Vagina (tissue), 2 donors: ENCODE measurements around the gene ANKRD24.

Experiments used
- POLR2A ChIP-seq, 2 donors: fragments of 450-650 bp; IDR thresholded peaks; one replicate each; pipeline ENCODE4 v1.6.1; 2017; ENCODE audit warnings: antibody characterized with exemption in 2 of 2, mild to moderate bottlenecking in 2 of 2, moderate library complexity in 2 of 2
- POLR2AphosphoS5 ChIP-seq, 2 donors: sonication (generic); formaldehyde crosslinking; IDR thresholded peaks; one replicate each; pipeline ENCODE4 v1.9.0; 2017; ENCODE audit warnings: antibody characterized with exemption in 2 of 2, mild to moderate bottlenecking in 2 of 2, low read depth in 1 of 2; ENCODE audit not compliant: insufficient read depth in 1 of 2
- TF ChIP-seq, protein P1 (sequence below), 3 experiments: fragments of 450-650 bp in 2 of 3; fragments of 200-600 bp in 1 of 3; sonication (generic) in 1 of 3; IDR thresholded peaks; one replicate each; pipeline ENCODE4 v1.5.1; 2017 to 2019; ENCODE audit warnings: antibody characterized with exemption in 3 of 3, mild to moderate bottlenecking in 2 of 3, moderate library complexity in 2 of 3

DNA sequence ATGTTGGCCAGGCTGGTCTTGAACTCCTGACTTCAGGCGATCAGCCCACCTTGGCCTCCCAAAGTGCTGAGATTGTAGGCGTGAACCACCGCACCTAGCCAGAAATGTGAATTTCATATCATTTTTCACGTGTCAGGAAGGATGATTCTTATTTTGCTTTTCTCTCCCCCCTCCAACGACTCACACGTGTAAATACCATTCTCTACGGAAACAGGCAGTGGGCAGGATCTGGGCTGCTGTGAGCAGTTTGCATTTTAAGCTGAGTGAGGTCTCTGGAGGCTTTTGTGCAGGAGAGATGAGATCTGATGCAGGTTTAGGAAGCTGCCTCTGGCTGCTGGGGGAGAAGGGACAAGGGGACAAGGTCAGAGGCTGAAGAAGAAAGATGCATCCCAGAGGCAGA is 11.9 kb downstream of the ANKRD24 start:
- TF ChIP-seq POLR2AphosphoS5 (IDR thresholded peaks at IDR 0.05; ENCODE audit: insufficient read depth in 1 of 2, low read depth in 1 of 2) = no peak
- no peak for TF ChIP-seq POLR2A (IDR thresholded peaks at IDR 0.05)
- TF ChIP-seq, protein P1, sequence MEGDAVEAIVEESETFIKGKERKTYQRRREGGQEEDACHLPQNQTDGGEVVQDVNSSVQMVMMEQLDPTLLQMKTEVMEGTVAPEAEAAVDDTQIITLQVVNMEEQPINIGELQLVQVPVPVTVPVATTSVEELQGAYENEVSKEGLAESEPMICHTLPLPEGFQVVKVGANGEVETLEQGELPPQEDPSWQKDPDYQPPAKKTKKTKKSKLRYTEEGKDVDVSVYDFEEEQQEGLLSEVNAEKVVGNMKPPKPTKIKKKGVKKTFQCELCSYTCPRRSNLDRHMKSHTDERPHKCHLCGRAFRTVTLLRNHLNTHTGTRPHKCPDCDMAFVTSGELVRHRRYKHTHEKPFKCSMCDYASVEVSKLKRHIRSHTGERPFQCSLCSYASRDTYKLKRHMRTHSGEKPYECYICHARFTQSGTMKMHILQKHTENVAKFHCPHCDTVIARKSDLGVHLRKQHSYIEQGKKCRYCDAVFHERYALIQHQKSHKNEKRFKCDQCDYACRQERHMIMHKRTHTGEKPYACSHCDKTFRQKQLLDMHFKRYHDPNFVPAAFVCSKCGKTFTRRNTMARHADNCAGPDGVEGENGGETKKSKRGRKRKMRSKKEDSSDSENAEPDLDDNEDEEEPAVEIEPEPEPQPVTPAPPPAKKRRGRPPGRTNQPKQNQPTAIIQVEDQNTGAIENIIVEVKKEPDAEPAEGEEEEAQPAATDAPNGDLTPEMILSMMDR (IDR thresholded peaks at IDR 0.05) = no peak
